HG03060 (cell line): Measurements from ENCODE around the gene CATSPERE.
A peak's percentile ranks its signal among the peaks of the same experiment; 100 is the strongest.
"Not testable (repeated sequence)": the region's sequence is repeated elsewhere in the genome, so short reads cannot be mapped to it uniquely, and the experiment has no call there.

Source experiments
- ATAC-seq: cut with Tn5 transposase; IDR thresholded peaks from one replicate; pipeline ENCODE4 v1.9.1; 2021; ENCODE audit warnings: low read depth, moderate number of reproducible peaks; ENCODE audit not compliant: unreplicated experiment

Gene CATSPERE

DNA sequence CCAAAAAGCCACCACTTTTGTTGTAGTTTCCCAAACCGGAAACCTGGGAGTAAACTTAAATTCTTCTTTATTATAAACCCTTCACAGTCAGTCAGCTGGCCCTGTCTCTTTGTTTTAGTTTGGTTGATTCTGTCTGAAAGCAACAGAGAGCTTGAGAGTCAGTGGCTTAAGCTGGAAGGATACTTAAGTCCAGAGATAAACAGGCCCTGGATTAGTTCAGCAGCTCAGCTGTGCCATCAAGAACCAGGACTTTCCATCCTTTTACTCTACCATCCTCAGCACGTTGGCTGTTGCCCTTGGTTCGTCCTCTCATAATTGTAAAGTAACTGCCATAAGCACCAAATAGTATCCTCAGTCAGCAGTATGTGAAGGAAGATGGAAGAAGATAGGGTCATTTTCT is 196.3 kb downstream of the CATSPERE start:
- ATAC-seq = no peak

DNA sequence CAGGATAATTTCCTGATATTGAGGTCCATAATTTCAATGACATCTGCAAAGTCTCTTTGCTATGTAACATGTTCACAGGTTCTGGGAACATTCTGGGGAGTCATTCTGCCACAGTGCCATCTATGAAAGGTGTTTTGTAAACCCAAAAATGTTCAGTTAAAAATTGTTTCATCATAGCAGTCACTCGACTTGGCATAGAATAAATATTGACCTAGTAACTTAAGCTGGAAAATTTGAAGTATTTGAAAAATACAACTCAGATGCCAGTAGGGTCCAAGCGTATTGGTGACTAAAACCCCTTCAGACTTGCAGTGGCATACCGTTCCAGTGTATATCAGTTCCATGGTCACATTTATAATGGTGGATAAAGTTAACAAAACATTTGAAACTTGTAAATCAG is 198.6 kb downstream of the CATSPERE start:
- ATAC-seq = no peak

DNA sequence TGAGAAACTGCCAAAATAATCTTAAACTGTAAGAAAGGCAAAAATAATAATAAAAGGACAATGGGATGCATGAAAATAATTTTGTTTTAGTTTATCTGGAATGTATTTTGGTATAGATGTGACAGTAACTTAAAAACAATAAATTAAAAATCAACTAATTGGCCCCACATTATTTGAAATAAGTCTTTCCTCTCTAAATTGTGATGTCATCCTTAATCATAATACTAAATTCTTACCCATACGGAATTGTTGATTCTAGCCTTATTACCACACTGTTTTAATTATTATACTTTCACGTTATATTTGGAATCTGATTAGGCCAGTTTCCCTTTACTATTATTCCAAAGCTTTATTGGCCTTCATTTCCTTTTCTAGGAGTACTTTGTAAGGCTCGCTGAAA is 199.5 kb downstream of the CATSPERE start:
- no peak for ATAC-seq

- ATAC-seq = not testable (repeated sequence)
Observed at GRCh38 chr1:244661569-244662312, 200.7 kb downstream of the CATSPERE start.

- ATAC-seq = no peak
Observed at GRCh38 chr1:244662599-244662998, 201.5 kb downstream of the CATSPERE start.

DNA sequence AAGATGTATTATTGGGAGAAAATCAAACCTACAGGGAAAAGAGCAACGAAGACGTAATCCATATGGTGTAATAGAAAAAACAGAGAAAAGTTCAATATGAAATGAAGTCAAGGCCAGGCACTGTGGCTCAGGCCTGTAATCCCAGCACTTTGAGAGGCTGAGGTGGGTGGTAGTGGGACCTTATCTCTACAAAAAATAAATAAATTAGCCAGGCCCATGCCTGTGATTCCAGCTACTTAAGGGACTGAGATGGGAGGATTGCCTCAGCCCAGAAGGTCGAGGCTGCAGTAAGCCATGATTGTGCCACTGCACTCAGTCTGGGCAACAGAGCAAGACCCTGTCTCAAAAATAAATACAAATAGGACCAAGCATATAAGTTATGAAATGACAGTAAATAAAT is 203.3 kb downstream of the CATSPERE start:
- ATAC-seq = no peak

- ATAC-seq = peak; percentile 94
Observed at GRCh38 chr1:244665771-244666217, 204.7 kb downstream of the CATSPERE start.

DNA sequence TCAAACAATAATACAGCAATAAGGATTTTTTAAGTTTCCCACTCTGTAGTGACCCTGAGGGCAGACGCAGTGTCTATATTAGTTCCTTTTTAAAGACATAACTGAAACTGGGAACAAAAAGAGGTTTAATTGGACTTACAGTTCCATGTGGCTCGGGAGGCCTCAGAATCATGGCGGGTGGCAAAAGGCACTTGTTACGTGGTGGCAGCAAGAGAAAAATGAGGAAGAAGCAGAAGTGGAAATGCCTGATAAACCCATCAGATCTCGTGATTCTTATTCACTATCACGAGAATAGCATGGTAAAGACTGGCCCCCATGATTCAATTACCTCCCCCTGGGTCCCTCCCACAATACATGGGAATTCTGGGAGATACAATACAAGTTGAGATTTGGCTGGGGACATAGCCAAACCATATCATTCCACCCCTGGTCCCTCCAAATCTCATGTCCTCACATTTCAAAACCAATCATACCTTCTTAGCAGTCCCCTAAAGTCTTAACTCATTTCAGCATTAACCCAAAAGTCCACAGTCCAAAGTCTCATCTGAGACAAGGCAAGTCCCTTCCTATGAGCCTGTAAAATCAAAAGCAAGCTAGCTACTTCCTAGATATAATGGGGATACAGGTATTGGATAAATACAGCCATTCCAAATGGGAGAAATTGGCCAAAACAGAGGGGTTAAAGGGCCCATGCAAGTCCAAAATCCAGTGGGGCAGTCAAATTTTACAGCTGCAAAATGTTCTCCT is 205.8 kb downstream of the CATSPERE start:
- ATAC-seq = not testable (repeated sequence)

DNA sequence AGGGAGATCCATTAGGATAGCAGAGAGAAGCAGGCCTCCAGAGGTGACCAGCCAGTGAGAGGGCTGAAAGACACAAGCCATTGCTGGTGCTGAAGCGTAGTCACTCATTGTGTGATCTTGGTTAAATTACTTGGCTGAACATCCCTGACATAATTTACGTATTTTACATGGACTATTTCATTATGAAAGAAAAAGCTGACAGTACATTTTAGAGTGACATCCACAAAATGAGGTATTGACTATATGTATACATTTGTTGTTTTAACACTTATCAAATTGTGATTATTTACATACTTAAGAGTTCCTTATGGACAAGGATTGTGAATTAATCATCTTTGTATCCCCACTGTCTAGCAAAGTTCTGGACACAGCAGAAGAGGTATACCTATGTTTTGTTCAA is 206.7 kb downstream of the CATSPERE start:
- ATAC-seq = no peak

DNA sequence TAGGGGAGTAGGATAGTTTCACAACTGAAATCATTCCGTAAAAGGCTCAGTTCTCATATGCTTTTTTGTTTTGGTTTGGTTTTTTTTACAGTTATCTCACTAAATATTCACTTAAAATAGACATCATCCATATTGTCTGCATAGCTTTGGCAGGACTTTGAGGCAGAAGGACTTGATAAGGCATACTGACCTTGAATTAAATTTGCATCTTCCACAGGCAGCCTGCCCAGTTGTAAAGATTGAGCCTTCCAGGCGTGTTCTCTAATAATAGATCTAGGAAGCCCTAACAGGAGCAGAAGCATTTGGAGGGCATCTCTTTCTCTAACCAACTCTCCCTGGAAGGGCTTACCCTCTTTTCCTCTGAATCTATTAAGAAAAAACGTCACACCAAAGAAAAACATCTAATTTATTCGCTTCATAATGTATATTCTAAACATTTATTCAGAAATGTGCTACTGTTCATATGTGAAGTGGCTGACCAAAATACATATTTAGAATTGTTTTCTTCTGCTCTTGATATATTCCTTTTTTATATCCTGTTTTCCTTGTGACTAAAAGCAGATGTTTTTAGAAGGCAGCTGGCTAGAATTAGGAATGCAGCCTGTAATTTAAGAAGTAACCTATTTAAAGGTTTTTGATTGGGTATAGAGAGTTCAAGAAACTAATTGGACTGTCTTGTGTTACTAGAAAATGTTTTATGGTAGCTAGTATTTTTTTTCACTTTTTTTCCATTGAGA is 212.0 kb downstream of the CATSPERE start:
- no peak for ATAC-seq

DNA sequence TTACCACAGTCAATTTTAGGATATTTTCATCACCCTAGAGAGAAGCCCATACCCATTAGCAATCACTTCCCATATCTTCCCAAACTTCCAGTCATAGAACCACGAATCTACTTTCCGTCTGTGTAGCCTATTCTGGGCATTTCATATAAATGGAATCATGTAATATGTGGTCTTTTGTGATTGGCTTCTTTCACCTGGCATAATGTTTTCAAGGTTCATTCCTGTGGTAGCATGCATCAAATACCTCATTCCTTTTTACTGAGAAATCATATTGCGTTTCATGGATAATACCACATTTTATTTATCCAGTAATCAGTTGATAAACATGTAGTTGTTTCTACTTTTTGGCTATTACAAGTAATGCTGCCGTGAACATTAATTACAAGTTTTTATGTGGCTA is 213.4 kb downstream of the CATSPERE start:
- ATAC-seq = no peak

GRCh38 chr1:244675167-244675566 is 214.1 kb downstream of the CATSPERE start:
- ATAC-seq = no peak

DNA sequence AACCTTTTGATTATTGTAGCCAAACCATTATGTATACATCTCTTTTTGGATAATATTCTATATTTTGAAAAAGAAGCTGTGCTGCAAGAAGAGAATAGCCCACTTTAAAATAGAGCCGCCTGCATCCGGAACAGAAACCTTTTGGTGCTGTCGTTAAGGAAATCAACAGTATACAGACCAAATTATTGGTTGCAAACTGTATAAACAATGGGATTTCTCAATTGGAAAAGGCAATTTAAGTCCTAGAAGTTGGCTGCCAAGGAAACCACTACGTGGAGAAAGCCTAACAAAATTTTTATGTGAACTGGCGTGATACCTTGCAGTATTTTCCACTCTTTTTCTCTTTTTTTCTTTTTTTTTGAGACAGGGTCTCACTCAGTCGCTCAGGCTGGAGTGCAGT is 217.6 kb downstream of the CATSPERE start:
- no peak for ATAC-seq

DNA sequence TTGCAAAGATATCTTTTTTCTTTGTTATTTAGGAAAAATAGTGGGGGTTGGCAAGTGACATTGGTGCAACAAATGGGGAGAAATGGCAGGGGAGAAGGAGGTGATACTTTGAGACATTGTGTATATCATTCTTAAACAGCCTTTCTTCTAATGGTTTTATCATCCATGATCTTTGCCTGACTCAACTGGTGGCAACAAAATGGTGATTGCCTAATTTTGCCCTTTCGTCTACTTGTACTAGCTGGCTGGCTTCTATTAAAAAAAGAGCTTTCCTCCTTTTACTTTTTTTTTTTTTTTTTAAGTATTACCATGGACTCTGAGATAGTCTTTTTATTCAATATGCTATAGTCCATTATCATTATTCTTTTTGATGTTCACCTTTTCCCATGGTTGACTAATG is 219.6 kb downstream of the CATSPERE start:
- ATAC-seq = no peak

DNA sequence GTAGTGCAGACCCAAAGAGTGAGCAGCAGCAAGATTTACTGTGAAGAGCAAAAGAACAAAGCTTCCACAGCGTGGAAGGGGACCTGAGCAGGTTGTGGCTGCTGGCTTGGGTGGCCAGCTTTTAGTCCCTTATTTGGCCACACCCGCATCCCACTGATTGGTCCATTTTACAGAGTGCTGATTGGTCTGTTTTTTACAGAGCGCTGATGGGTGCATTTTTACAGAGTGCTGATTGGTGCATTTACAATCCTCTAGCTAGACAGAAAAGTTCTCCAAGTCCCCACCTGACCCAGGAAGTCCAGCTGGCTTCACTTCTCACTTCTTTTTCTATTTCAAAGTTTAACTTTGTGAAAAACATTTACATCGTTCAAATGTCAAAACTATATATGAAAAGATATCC is 221.0 kb downstream of the CATSPERE start:
- not testable (repeated sequence) for ATAC-seq
